ENCODE measurements around the gene USB1.

The USB1 gene

GRCh38 chr16:57996406-57997175 lies 4.6 kb upstream of the USB1 start:
- no peak for TF ChIP-seq CTCF (conservative IDR thresholded peaks at IDR 0.05)
- no peak overlapping the region for H3K27ac ChIP-seq

GRCh38 chr16:57997176-57997527 lies 4.1 kb upstream of the USB1 start:
- TF ChIP-seq CTCF (conservative IDR thresholded peaks at IDR 0.05) = no peak
- no peak overlapping the region for H3K27ac ChIP-seq

GRCh38 chr16:57997528-57998265 lies 3.5 kb upstream of the USB1 start:
- TF ChIP-seq CTCF (conservative IDR thresholded peaks at IDR 0.05) = no peak
- H3K27ac ChIP-seq = no peak overlapping the region

- H3K27ac ChIP-seq = no peak overlapping the region
- no peak for TF ChIP-seq CTCF (conservative IDR thresholded peaks at IDR 0.05)
Observed at GRCh38 chr16:57998486-57998885, 2.7 kb upstream of the USB1 start.

- TF ChIP-seq CTCF (conservative IDR thresholded peaks at IDR 0.05) = no peak
- H3K27ac ChIP-seq = no peak overlapping the region
Observed at GRCh38 chr16:57998992-57999365, 2.2 kb upstream of the USB1 start.

GRCh38 chr16:57999366-57999970 lies 1.7 kb upstream of the USB1 start:
- no peak for TF ChIP-seq CTCF (conservative IDR thresholded peaks at IDR 0.05)
- H3K27ac ChIP-seq = peak overlapping the region; percentile 73

GRCh38 chr16:57999971-58000705 lies 1.1 kb upstream of the USB1 start, which contains the start of gene ZNF319:
Gene ZNF319, minus strand, starts transcription at chr16:58000672. Its CDS starts 2,407 bp downstream, at chr16:57998265.
- H3K27ac ChIP-seq = peak within 1 kb of the TSS; percentile 73
- no peak for TF ChIP-seq CTCF (conservative IDR thresholded peaks at IDR 0.05)
